Measurements from ENCODE around the gene UBE2L3.

Gene UBE2L3

DNA sequence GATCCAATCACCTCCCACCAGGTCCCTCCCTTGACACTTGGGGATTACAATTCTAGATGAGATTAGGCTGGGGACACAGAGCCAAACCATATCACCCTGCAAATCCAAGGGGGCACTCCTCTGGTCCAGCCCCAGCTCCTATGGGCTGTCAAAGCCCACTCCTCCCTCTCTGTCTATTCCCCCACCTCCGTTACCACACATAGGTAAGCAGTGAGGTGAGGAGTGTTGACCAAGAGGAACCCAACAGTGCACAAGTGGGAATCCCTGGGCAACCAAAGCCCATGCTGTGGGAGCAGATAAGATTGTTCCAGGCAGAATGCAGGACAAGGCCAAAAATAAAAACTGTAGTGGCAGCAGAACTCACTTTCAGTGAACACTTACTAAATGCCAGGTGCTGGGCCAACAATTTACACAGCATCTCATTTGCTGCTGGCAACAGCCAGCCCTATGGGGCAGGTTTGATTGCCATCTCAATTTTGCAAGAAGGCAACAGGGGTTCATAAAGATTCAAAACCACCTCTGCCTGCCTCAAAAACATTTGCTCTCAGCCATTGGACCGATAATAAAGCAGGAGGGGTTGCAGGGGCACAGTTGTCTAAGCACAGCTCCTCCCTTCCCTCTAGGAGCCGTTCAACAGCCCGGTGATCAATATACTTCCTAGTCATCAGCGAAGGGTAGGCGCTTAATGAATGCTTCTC lies 83.5 kb downstream of the UBE2L3 start:
- DNase-seq: no peak

- DNase-seq: no peak
These were observed 84.1 kb downstream of the UBE2L3 start for GRCh38 chr22:21651521-21652009.

DNA sequence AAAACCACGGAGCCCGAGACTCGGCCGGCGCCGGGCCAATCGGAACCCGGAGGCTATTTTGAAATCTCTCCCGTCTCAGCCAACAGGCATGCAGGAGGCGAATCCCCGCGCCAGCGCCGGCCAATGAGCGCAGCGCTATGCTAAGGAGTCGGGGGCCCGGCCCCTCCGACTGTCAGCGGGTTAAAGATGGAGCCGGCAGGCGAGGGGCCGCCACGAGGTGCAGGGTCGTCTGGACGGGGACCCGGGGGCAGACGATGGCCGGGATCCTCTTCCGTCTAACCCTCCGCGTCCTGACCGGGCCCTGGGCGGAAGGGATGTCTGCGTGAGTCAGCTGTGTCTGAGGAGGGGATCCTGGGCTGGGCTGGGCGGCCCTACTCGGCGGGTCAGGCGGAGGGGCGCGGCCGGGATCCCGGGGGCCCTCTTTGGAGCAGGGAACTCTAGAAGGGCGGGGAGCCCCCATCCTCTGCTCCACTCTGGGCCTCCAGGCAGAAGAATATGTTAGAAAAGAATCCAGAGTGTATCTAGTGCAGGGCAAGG lies 84.6 kb downstream of the UBE2L3 start:
- DNase-seq: peak; percentile 67

DNA sequence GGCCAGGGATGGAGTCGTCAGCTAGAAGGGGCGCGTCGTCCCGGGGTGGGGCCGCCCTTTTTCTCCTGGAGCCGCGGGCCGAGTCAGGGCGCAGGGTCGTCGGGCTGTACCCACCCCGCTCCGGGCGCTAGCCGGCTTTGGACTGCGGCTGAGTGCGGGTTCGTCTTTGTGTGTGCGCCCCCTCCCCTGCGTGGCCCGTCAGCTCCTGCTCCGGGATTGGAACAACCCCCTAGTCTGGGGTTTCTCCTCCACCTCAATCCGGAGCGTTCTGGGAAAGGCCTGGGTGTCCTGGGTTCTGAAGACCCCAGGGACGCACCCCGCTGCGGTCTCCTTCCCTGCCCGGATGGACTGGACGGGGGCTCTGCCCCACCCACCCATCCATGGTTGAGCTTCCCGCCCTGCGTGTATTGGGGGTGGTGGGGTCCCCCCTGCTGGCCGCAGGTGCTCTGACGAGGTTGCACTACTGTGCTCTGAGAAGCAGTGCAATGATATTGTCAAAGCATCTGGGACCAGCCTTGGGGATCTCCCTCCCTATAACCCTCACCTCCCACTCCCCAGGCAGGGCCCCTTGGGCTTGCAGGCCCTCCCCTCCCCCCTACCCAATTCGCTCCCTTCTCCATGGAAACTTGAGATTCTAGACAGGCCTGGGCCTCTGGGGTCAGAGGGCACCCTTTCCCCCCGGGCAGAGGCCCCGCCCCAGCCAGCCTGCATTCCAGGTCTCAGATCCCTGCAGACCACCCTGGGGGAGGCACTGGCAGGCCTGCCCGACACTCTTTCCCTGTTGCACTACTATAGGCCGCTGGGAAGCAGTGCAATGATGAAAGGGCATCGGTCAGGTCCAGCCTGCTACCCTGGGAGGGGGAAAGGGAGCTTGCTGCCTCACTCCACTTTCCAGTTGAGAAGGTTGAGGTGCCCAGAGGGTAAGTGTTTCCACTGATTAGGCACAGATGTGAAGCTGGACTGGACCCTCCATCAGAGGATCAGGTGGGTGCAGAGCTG lies 85.3 kb downstream of the UBE2L3 start:
- no peak for DNase-seq

DNA sequence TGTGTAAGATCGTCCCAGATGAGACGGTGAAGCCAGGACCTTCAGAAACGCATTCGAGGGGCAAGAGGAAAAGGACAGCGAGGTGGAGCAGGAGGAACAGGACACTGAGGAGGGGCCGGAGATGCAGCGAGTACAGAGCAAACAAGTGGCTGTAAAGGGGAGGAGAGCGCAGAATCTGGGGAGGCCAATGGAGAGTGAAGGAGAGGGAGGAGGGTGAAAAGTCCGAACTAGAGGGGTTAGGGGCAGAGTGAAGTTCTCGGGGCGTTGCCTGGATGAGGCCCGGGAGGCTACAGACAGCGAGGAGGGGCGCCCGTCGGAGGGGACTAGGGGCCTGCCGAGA lies 89.5 kb downstream of the UBE2L3 start:
- no peak for DNase-seq

DNA sequence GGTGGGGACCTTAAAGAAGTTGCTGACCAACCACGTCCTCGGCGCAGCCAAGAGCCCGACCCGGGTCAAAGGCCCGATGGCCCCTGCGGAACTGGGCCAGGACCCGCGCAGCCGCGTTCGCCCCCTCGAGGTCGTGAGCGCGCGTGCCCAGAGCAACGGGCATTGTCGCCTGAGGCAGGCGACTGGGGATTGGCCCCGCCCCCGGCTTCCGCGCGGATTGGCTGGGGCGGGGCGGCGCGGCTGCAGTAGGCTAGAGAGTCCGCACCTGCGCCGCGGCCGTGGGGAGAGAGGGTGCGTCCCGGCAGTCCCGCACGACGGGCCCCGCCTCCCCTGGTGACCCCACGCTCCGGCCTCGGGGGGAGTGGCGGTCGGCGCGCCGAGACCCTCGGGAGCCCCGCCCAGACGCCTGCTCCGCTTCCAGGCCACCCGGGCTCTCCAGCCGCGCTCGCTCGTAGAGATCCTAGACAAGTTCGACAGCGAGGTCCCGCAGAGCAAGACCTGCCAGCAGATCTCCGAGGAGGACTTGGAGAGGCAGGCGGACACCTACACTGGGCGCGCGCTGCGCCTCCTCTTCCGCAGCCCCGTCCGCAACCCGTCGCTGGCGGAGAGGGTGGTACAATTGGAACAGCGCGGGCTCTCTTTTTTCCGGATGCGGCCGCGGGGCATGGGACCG lies 90.0 kb downstream of the UBE2L3 start:
- peak; percentile 9 for DNase-seq

DNA sequence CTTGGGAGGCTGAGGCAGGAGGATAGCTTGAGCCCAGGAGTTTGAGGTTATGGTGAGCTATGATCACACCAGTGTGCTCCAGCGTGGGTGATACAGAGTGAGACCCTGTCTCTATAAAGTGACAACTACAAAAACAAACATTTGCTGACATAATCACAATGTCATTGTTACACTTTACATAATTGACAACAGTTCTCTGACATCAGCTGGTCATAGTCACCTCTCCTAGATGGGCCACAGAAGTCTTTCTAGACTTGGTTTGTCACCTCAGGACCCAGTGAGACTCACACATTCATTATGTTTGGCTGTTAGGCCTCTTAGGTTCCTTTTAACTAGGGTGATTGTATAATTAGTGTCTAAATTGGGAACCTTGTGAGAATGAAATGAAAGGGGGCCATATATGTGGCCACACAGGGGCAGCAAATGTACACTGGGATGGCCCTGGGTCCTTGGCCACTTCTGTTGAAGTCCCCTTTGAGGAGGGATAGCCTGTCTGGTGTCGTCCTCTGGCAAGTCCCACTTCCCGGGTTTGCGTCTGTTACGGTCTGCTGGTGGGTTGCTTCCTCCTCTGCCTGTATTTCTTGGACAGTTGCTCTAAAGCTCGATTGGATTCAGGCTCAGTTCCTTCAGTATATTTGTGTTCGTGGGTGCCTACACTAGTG lies 92.5 kb downstream of the UBE2L3 start:
- DNase-seq: no peak

GRCh38 chr22:21660904-21661303 lies 93.4 kb downstream of the UBE2L3 start:
- DNase-seq: no peak

DNA sequence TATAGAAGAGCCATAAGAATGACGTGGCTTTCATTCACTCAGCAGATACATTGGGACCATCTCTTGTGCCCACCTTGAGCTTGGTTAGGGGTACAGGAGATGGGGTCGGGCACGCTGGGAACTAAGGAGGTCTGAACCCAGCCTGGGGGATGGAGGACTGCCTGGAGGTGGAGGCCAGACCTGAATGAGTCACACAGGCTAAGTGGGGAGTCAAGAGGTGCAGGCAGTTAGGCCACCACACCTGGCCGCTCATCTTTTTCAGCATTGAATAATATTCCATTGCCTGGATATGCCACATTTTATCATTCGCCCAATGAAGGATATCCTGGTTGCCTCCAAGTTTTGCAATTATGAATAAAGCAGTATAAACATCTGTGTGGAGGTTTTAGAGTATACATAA lies 94.5 kb downstream of the UBE2L3 start:
- DNase-seq: no peak

DNA sequence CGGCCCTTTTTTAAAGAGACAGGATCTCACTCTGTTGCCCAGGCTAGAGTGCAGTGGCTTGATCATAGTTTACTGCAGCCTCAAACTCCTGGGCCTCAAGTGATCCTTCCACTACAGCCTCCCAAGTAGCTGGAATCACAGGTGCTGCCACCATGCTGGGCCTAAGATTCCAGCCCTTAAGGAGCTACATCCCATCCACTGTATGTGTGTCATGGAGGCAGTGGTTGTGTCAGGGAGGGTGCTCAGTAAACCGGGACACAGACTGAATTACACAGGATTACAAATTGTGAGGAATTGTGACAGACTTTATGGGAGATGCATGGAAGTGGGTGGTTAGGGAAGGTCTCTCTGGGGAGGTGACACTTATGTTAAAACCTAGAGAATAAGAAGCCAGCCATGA lies 96.2 kb downstream of the UBE2L3 start:
- DNase-seq: no peak

GRCh38 chr22:21665047-21665851 lies 97.7 kb downstream of the UBE2L3 start:
- DNase-seq: no peak

GRCh38 chr22:21666786-21667185 lies 99.3 kb downstream of the UBE2L3 start:
- no peak for DNase-seq

DNA sequence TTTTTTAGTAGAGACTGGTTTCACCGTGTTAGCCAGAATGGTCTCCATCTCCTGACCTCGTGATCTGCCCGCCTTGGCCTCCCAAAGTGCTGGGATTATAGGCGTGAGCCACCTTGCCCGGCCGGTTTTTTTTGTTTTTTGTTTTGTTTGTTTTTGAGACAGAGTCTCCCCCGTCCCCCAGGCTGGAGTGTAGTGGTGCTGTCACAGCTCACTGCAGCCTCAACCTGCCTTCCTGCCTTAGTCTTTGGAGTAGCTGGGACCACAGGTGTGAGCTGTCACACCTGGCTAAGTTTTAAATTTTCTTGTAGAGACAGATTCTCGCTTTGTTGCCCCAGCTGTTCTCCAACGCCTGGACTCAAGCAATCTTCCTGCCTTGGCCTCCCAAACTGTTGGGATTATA lies 101.5 kb downstream of the UBE2L3 start:
- DNase-seq: no peak

GRCh38 chr22:21672107-21672629 lies 104.7 kb downstream of the UBE2L3 start:
- DNase-seq: no peak

All from GOT3 (cell line).